GM10266 (cell line): ENCODE results near the gene LIPC.

ENCODE experiments used
- DNase-seq: peaks from one replicate; pipeline ENCODE4 v3.0.0; 2012; ENCODE audit errors: extremely low spot score
- CTCF ChIP-seq: IDR thresholded peaks from 2 replicates; pipeline ENCODE4 v1.5.1; 2012; ENCODE audit warnings: mild to moderate bottlenecking, low read depth; ENCODE audit not compliant: control insufficient read depth, insufficient read depth; ENCODE audit errors: missing control alignments

LIPC gene

GRCh38 chr15:58546066-58546591 lies 114.3 kb downstream of the LIPC start:
- DNase-seq: no peak
- no peak for TF ChIP-seq CTCF

DNA sequence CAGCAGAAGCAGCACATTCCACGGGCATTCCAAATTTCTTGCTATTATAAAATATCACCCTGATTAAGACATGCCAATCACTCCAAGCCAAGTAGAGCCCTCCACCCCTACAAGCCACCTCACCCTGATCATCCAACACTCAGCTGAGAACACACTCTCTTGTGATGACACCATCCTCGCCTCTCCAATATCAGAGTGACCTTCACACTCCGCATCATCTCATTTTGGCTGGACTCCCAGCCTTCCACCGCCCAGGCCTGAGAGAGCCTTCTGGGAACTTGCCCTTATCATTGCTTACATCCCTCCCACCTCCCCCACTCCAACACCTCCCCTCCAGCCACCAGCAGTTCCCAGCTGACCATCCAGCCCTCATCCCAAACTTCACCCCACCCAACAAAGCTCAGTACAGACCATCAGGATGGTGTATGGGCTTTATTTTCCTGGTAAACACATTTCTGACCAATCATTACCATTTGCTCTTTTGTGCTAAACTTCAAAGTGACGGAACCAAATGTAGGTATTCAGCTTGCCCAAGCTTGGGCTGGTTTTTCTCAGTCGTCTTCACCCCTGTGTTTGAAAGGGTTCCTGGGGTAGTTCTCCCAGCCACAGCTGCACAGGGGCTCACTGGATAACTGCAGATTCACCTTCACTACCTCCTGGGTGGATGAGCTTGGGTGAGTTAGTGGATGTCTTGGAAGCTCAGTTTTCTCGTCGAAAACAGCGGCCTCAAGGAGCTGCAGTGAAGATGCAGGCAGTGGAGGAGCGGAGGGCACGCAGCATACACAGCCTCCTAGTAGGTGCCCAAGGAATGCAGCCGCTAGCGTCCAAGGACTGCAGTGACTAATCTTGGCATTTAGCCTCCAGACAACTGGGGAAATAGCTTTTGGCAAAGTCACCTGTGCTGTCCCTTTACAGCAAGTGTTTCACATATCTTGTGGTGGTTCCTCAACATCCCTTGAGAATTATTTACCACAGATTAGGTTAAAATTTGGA lies 115.1 kb downstream of the LIPC start:
- DNase-seq: no peak
- no peak for TF ChIP-seq CTCF

DNA sequence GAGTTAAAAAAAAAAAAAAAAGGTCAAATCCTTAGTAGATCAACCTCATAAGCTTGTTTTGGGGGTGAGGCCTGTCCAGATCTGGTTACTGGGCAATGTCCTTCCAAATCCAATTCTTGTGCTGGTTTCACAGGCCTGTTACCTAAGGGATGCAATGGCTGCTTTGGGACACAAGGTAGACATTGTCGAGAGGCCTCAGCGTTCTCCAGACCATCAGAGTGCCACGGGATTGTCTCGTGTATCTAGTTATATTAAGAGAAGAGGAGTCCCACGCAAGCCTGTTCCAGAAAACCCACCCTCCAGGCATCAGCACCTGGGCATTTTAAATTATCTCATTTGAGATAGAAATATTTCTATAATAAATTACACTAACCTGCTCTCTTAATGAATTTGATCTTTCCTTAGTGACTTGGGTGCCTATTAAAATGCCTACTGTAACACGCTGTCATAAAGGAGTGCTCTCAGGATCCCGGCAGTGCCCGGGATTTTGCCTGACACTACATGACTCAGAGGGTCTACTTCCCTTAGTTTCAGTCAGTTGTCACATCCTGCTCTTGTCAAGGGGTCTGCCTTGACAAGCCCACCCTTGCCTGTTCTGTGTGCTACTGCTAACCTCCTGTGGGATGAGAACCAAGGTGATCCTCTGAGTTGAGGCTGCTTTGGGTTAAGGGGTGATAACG lies 116.0 kb downstream of the LIPC start:
- DNase-seq: no peak
- TF ChIP-seq CTCF: no peak

- DNase-seq: no peak
These were observed 116.7 kb downstream of the LIPC start for GRCh38 chr15:58548308-58549012.

GRCh38 chr15:58549013-58549784 lies 117.4 kb downstream of the LIPC start:
- TF ChIP-seq CTCF: no peak
- DNase-seq: no peak

More at GRCh38 chr15:58548308-58549012, 116.7 kb downstream of the LIPC start:
- no peak for TF ChIP-seq CTCF

GRCh38 chr15:58549785-58550074 lies 117.9 kb downstream of the LIPC start:
- TF ChIP-seq CTCF: no peak

More at GRCh38 chr15:58549785-58550074, 117.9 kb downstream of the LIPC start:
- DNase-seq: no peak
